Measurements from ENCODE around the gene ZNF558.

ZNF558 gene

GRCh38 chr19:8877854-8878705 is 46.0 kb upstream of the ZNF558 start:
- H3K4me2 ChIP-seq (ENCODE audit: low read depth, low read length, poor library complexity, severe bottlenecking), result no peak overlapping the region
- H3K4me3 ChIP-seq (ENCODE audit: insufficient read depth, low read length, poor library complexity, severe bottlenecking), result no peak overlapping the region
- TF ChIP-seq, protein P1, sequence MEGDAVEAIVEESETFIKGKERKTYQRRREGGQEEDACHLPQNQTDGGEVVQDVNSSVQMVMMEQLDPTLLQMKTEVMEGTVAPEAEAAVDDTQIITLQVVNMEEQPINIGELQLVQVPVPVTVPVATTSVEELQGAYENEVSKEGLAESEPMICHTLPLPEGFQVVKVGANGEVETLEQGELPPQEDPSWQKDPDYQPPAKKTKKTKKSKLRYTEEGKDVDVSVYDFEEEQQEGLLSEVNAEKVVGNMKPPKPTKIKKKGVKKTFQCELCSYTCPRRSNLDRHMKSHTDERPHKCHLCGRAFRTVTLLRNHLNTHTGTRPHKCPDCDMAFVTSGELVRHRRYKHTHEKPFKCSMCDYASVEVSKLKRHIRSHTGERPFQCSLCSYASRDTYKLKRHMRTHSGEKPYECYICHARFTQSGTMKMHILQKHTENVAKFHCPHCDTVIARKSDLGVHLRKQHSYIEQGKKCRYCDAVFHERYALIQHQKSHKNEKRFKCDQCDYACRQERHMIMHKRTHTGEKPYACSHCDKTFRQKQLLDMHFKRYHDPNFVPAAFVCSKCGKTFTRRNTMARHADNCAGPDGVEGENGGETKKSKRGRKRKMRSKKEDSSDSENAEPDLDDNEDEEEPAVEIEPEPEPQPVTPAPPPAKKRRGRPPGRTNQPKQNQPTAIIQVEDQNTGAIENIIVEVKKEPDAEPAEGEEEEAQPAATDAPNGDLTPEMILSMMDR (IDR thresholded peaks at IDR 0.05; ENCODE audit: insufficient read depth, low read length, poor library complexity, severe bottlenecking), result no peak
- no peak for TF ChIP-seq EZH2phosphoT487 (conservative IDR thresholded peaks at IDR 0.05; ENCODE audit: low read length)
- H3F3A ChIP-seq (ENCODE audit: insufficient read depth), result no peaks in the 10 kb centered on the region
- H3K9me3 ChIP-seq (ENCODE audit: insufficient read depth, low read length), result no peaks in the 10 kb centered on the region
- H3K79me2 ChIP-seq (ENCODE audit: insufficient read depth, low read length), result no peaks in the 10 kb centered on the region
- H3K9me2 ChIP-seq (replicated peaks; ENCODE audit: insufficient read depth, low read length), result no peaks in the 10 kb centered on the region
- no peaks in the 10 kb centered on the region for H3K27me3 ChIP-seq (ENCODE audit: low read length)
- no peaks in the 10 kb centered on the region for H3K36me3 ChIP-seq (ENCODE audit: low read length)
- H3K27ac ChIP-seq (ENCODE audit: low read depth, low read length), result no peak overlapping the region
- no peaks in the 10 kb centered on the region for H4K20me1 ChIP-seq (ENCODE audit: low read depth, low read length)
- no peak overlapping the region for H2AFZ ChIP-seq (ENCODE audit: low read depth, low read length, severe bottlenecking)
- H3K9ac ChIP-seq (ENCODE audit: low read length), result no peak overlapping the region

DNA sequence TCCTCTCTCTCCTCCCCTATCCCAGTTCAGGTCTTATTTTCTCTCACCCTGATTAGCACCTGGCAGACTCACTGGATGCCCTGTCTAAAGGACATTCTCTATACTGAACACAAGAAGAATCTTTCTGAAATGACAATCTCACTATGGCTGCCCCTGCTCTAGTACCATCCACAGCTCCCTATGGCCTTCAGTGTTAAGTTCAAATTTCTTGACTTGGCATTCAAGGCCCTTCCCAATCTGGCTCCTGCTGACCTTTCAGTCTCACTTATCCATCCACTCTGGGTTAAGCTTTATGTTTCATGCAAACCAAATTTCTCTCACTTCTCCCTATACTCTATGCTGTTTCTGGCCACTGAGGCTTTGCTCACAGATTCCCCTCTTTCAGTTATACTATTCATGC is 34.2 kb upstream of the ZNF558 start:
- no peaks in the 10 kb centered on the region for H3K9me3 ChIP-seq (ENCODE audit: insufficient read depth, low read length)
- H3K79me2 ChIP-seq (ENCODE audit: insufficient read depth, low read length), result no peaks in the 10 kb centered on the region
- H3K9me2 ChIP-seq (replicated peaks; ENCODE audit: insufficient read depth, low read length), result no peaks in the 10 kb centered on the region
- TF ChIP-seq EZH2phosphoT487 (conservative IDR thresholded peaks at IDR 0.05; ENCODE audit: low read length), result no peak
- TF ChIP-seq, protein P1 (IDR thresholded peaks at IDR 0.05; ENCODE audit: insufficient read depth, low read length, poor library complexity, severe bottlenecking), result no peak
- H3K36me3 ChIP-seq (ENCODE audit: low read length), result no peaks in the 10 kb centered on the region
- H2AFZ ChIP-seq (ENCODE audit: low read depth, low read length, severe bottlenecking), result no peak overlapping the region
- no peak overlapping the region for H3K9ac ChIP-seq (ENCODE audit: low read length)
- H3K27ac ChIP-seq (ENCODE audit: low read depth, low read length), result no peak overlapping the region
- no peaks in the 10 kb centered on the region for H3K27me3 ChIP-seq (ENCODE audit: low read length)
- no peaks in the 10 kb centered on the region for H4K20me1 ChIP-seq (ENCODE audit: low read depth, low read length)
- H3F3A ChIP-seq (ENCODE audit: insufficient read depth), result no peaks in the 10 kb centered on the region
- H3K4me3 ChIP-seq (ENCODE audit: insufficient read depth, low read length, poor library complexity, severe bottlenecking), result no peak overlapping the region
- H3K4me2 ChIP-seq (ENCODE audit: low read depth, low read length, poor library complexity, severe bottlenecking), result no peak overlapping the region

GRCh38 chr19:8858260-8858659 is 26.2 kb upstream of the ZNF558 start:
- Histone ChIP-seq H3K4me3 (ENCODE audit: insufficient read depth, low read length, poor library complexity, severe bottlenecking) (no peak overlapping the region), H3K27me3 (ENCODE audit: low read length) (no peaks in the 10 kb centered on the region), H4K20me1 (ENCODE audit: low read depth, low read length) (no peaks in the 10 kb centered on the region), H3F3A (ENCODE audit: insufficient read depth) (no peaks in the 10 kb centered on the region), H3K4me2 (ENCODE audit: low read depth, low read length, poor library complexity, severe bottlenecking) (no peak overlapping the region), H3K36me3 (ENCODE audit: low read length) (no peaks in the 10 kb centered on the region), H2AFZ (ENCODE audit: low read depth, low read length, severe bottlenecking) (no peak overlapping the region), H3K79me2 (ENCODE audit: insufficient read depth, low read length) (no peaks in the 10 kb centered on the region), H3K9ac (ENCODE audit: low read length) (no peak overlapping the region), H3K9me3 (ENCODE audit: insufficient read depth, low read length) (no peaks in the 10 kb centered on the region), H3K27ac (ENCODE audit: low read depth, low read length) (no peak overlapping the region), H3K9me2 (replicated peaks; ENCODE audit: insufficient read depth, low read length) (no peaks in the 10 kb centered on the region)
- TF ChIP-seq EZH2phosphoT487 (conservative IDR thresholded peaks at IDR 0.05; ENCODE audit: low read length), result no peak
- TF ChIP-seq, protein P1 (IDR thresholded peaks at IDR 0.05; ENCODE audit: insufficient read depth, low read length, poor library complexity, severe bottlenecking), result no peak

Measured in SU-DHL-6 (cell line).